ENCODE measurements around the gene DNASE1.
"Not testable (repeated sequence)": the region's sequence is repeated elsewhere in the genome, so short reads cannot be mapped to it uniquely, and the experiment has no call there.

DNASE1 gene

GRCh38 chr16:3640632-3641501 lies 13.6 kb upstream of the DNASE1 start:
- DNase-seq (ENCODE audit: insufficient read length, low spot score) (no peak), FAIRE-seq (no peak)

DNA sequence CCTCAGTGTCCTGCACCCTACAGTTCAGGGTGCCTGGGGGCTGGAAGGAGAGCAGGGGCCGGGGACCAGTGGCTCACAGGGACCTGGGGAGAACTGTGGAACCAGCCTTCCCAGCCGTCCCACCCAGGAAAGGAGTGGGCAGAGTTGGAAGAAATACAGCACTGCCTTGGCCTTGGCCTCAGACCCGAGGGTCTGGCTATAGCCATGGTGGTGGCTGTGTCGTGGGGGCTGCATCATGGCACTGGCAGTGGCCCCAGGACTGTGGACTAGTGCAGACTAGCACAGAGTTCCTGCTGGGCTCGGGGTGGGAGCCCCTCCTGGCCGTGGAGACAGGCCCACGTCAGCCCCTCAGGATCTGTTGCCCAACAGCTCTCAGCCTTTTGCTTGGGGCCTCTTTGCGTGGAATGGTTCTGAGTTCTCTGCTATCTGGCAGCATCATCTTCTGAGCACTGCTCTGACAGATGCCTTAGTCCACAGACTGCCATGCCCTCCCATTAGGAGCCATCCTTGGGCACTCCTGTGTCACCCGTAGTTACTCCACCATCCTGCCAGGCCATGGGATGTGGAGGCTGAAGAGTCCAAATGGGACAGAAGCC lies 12.6 kb upstream of the DNASE1 start:
- FAIRE-seq (no peak), DNase-seq (ENCODE audit: insufficient read length, low spot score) (no peak)

- DNase-seq (ENCODE audit: insufficient read length, low spot score) (no peak), FAIRE-seq (no peak)
These were observed 11.9 kb upstream of the DNASE1 start for GRCh38 chr16:3642397-3643094.

- DNase-seq (ENCODE audit: insufficient read length, low spot score) (no peak), FAIRE-seq (no peak)
These were observed 11.3 kb upstream of the DNASE1 start for GRCh38 chr16:3643095-3643730.

- DNase-seq (ENCODE audit: insufficient read length, low spot score) (no peak), FAIRE-seq (no peak)
These were observed 9.4 kb upstream of the DNASE1 start for GRCh38 chr16:3645108-3645503.

- FAIRE-seq, result no peak
- no peak for DNase-seq (ENCODE audit: insufficient read length, low spot score)
These were observed 8.8 kb upstream of the DNASE1 start for GRCh38 chr16:3645504-3646347.

- no peak for FAIRE-seq
- DNase-seq (ENCODE audit: insufficient read length, low spot score), result no peak
These were observed 8.1 kb upstream of the DNASE1 start for GRCh38 chr16:3646348-3646920.

DNA sequence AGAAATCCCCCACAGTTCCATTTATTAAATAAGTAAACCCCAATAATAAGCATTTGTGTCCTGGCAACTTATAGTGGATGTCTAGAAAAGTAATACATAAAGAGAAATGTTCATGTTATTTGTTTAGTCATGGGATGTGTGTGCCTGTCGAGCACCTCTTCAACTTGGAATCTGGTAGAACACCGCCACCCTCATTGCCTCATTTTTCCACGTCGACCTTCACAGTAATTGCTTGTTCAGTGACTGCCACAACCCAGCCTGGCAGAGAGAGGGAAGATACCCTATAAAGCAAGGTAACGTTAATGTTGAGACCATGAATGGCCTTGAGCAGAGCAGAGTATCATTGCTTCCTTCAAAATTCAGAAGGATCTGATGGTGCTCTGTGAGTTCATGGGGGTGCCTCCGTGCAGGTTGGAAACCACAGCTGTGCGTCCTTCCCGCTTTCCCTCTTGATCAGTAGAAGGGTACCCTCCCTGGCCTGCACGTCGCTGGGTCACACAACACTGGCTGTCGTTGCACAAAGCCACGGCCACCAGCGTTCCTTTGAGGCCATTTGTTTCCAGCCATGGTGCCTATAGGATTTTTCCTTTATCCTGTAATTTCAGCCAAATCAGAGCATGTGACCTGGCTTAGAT lies 3.7 kb upstream of the DNASE1 start:
- no peak for FAIRE-seq

GRCh38 chr16:3651461-3652372 lies 2.8 kb upstream of the DNASE1 start:
- FAIRE-seq (no peak), DNase-seq (ENCODE audit: insufficient read length, low spot score) (no peak)

More for the DNA sequence above, 3.7 kb upstream of the DNASE1 start:
- DNase-seq (ENCODE audit: insufficient read length, low spot score), result no peak

- DNase-seq (ENCODE audit: insufficient read length, low spot score) (no peak), FAIRE-seq (no peak)
These were observed 1.9 kb upstream of the DNASE1 start for GRCh38 chr16:3652373-3653195.

DNA sequence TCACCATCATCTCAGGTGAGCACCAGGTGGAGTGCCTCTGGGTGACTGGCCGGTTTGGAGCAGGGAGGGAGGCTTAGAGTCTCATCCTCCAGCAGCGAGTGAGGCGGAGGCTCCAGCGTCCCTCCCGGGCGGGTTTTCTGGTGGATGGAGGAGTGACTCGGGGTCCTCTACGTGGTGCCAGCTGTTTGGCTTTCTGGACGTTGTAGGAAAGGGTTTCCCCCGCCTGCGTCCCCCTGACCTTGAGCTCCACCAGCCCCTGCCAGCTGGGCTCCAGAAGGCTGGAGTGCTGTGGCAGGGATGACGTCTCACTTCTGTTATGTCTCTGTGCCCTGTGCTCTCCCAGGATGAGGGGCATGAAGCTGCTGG lies 522 bp downstream of the DNASE1 start:
- DNase-seq (ENCODE audit: insufficient read length, low spot score) (no peak), FAIRE-seq (no peak)

GRCh38 chr16:3655396-3656159 lies 1.1 kb downstream of the DNASE1 start:
- FAIRE-seq (peak; percentile 62), DNase-seq (ENCODE audit: insufficient read length, low spot score) (no peak)

GRCh38 chr16:3656160-3656490 lies 1.6 kb downstream of the DNASE1 start:
- not testable (repeated sequence) for DNase-seq (ENCODE audit: insufficient read length, low spot score); FAIRE-seq

DNA sequence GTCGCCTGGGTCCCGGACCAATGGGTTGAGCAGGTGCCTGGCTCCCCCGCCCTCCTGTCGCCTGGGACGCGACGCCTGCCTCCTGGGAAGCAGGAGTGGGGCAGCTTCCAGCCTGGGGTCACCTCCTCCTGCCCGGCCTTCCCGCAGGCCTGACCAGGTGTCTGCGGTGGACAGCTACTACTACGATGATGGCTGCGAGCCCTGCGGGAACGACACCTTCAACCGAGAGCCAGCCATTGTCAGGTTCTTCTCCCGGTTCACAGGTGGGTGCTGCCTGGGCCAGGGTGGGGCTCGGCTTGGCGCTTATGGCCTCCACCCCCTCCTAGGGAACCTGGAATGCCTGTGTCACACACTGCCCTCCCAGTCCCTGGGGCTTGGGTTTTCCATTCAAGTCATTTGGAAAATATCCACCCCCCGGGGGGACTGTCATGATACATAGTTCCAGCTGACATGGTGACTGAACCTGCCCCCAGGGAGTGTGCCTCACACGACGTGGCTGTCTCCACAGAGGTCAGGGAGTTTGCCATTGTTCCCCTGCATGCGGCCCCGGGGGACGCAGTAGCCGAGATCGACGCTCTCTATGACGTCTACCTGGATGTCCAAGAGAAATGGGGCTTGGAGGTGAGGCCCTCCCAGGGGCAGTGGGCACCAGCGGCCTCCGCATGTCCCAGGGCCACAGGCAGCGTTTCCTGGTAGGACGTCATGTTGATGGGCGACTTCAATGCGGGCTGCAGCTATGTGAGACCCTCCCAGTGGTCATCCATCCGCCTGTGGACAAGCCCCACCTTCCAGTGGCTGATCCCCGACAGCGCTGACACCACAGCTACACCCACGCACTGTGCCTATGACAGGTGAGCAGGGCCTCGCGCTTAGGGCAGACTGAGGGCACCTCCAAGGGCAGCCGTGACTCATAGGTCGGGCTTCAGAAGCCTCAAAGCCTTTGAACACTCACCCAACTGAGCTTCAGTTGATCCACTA lies 2.3 kb downstream of the DNASE1 start:
- FAIRE-seq (no peak), DNase-seq (ENCODE audit: insufficient read length, low spot score) (no peak)

GRCh38 chr16:3659251-3659650 lies 4.8 kb downstream of the DNASE1 start:
- no peak for FAIRE-seq
- DNase-seq (ENCODE audit: insufficient read length, low spot score), result peak; percentile 36

GRCh38 chr16:3661311-3661710 lies 6.8 kb downstream of the DNASE1 start:
- FAIRE-seq (no peak), DNase-seq (ENCODE audit: insufficient read length, low spot score) (no peak)
